ENCODE results near the gene SIGLEC10.

Gene SIGLEC10

GRCh38 chr19:51366389-51367254 is 50.8 kb downstream of the SIGLEC10 start:
- in situ Hi-C loops (cut with HindIII; ENCODE audit: low sequenced_read_pairs): no loop called here

DNA sequence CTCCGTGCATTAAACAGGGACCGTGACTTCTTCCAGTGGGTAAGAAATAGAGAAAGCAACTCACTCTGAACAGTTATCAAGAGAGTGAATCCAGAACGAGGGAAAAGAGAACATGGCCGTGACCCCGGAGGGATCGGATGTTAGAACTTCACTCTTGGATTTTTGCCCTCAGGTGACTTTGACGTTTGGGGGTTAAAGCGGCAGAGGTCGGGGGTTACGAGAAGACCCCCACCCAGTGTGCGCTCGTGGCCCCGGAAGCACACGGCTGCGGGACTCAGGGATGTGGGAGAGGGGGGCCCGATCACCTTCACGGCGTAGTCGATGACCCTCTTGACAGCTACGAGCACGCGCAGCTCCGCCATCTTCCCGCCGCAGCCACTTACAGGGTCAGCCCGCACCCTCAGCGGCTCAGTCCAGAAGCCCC is 51.5 kb downstream of the SIGLEC10 start, which contains the start of gene ETFB:
Gene ETFB, minus strand, starts transcription at position 424 of the 424 bp plus-strand sequence. Its CDS starts 62 bp downstream, at position 362.
- in situ Hi-C loops (cut with HindIII; ENCODE audit: low sequenced_read_pairs): no loop called here

- in situ Hi-C loops (cut with HindIII; ENCODE audit: low sequenced_read_pairs): no loop called here
These were observed 52.1 kb downstream of the SIGLEC10 start for GRCh38 chr19:51365211-51365964.

DNA sequence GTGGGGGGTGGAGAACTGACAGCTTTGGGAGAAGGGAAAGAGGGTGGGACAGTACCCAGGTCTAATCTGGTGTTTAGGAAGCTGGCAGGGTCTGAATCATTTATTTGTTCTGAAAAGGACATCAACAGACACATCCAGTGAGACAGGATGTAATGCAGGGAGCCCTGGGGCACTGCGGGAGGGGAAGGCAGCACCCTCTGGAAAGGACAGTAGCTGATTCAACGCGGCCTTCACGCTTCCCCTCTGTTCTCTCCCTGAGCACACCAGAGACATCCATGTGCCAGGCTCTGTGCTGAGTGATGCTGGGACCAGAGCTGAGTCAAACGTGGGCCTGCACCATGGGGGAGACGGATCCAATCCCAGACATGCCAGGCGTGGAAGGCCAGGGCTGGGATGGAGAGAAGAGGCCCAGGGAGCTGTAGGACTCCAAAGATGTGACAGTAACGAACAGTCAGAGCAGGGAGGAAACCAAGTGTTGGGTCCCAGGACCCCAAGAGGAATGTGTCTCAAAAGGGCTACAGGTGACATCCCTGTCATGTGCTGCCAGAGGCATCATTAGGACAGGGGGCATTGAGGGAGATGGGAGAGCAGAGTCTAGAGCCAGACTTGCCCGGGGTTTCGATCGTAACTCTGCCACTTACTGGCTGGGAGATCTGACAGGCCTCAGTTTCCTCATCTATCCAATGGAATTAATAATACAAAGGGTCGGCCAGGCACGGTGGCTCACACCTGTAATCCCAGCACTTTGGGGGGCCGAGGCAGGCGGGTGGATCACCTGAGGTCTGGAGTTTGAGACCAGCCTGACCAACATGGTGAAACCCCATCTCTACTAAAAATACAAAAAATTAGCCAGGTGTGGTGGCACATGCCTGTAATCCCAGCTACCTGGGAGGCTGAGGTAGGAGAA is 53.0 kb downstream of the SIGLEC10 start:
- in situ Hi-C loops (cut with HindIII; ENCODE audit: low sequenced_read_pairs): no loop called here

DNA sequence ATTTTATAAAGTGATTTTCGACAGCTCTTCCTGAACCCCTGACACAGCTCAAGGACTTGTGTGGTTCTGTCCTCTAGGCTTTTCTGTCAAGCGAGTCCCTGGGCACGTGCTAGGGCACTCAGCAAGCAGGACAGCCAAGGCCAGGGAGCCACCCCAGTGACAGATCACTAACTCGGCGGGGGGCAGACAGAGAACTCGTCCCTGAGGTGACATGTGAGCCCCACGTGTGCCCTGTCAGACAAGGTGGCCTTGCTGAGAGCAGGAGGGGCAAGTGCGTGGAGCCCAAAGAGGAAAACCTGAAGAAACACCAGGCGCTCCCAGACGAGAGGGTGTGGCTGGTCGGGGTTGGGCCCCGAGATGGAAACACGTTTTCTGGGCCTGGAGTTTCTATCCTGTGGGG is 56.2 kb downstream of the SIGLEC10 start:
- in situ Hi-C loops (cut with HindIII; ENCODE audit: low sequenced_read_pairs): no loop called here

All from DLD1 (cell line).